Measurements from ENCODE around the gene PLPP4. TPM values are rescaled to one million over a fixed set of nuclear protein-coding genes. Genes with fewer than 3 reads are reported as not detected.

Gene PLPP4
- total RNA-seq, 1 donor = not detected

DNA sequence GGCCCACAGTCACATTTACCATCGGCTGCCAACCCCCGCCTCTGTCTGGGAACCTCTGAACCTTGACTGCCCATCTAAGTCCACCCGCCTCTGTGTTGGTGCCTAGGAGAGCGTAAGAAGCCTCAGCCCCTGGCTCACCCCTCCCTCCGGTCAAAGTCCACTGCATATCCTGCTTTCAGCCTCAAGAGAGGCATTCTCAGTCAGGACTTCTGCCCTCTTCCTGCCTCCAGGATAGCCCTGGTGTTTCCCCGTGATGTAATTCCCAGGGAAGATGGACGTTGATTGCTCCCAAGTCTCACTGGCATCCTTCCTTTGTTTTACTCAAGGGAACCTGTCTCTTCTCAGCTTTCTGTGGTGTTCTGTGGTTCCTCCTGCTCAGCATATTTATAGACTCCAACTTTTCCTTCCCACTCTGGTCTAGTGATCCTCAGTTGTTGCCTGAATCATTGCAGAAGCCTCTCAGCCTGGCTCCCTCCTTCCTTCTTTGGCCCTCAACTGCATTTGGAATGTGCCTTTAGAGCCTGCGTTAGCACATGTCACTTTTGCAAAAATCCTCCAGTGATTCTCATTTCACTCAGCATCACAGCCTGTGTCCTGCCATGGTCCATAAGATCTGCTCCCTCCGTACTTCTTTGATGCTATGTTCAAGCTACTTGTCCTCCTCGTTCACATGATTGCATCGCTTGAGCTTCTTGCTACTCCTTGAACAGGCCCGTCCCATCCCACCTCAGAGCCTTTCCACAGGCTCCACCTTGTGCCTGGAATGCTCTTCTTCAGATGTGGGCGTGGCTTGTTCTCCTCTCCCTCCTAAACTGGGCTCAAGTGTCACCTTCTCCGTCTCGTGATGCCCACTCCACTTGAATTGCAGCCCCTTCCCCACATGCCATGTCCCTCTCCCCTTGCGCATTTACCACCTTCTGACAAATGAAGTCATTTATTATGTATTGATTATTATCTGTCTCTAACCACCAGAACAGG lies 124.2 kb downstream of the PLPP4 start:
- H3K9me3 ChIP-seq (ENCODE audit: low read depth, low read length) = no peaks in the 10 kb centered on the region
- no peaks in the 10 kb centered on the region for H3K4me1 ChIP-seq (ENCODE audit: insufficient read depth, low read length)
- no peak overlapping the region for H3K4me3 ChIP-seq (ENCODE audit: low read length)
- H3K27me3 ChIP-seq (ENCODE audit: insufficient read depth, low read length) = no peaks in the 10 kb centered on the region

DNA sequence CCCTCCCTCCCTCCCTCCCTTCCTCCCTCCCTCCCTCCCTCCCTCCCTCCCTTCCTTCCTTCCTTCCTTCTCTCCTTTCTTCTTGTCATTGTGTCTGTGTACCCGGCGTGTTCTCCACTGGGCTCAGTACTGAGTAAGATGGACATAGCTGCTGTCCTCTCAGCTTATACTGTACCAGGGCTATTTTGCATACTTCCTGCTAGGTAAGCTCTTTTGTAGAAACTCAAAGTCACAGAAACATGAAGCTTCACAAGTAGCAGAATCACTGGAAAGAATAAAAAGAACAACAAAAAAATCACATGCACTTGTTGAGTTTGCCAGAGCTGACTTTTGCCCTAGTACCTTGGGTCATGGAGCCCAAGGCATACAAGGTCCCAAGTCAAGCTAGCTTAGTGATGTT lies 125.7 kb downstream of the PLPP4 start:
- Histone ChIP-seq H3K9me3 (ENCODE audit: low read depth, low read length) (no peaks in the 10 kb centered on the region), H3K4me3 (ENCODE audit: low read length) (no peak overlapping the region), H3K27me3 (ENCODE audit: insufficient read depth, low read length) (no peaks in the 10 kb centered on the region), H3K4me1 (ENCODE audit: insufficient read depth, low read length) (no peaks in the 10 kb centered on the region)

DNA sequence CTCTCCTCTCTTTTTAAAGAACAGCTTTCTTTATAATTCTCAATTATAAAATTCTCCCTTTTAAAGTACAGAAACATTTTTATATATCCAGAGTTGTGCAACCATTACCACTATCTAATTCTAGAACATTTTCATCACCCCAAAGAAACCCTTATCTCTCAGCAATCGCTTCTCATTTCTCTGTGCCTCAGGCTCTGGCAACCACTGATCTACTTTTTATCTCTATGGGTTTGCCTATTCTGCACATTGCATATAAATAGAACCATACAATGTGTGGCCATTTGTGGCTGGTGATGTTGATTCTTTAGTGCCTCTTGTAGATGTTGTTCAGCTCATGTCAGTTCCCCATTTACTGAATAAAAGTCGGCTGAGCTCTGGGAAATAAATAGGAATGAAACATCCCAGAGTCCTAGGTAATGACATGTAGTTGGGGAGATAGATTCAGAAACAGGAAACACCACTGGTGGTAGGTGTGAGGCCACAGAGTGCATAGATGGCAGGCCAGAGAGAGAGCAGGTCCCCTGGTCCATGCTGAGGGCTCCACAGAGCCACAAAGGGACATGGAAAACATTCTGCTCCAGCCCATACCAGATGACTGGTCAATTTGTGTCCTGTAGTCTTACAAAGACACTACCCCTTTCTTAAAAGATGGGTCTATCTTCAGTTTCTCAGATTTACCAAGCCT lies 126.5 kb downstream of the PLPP4 start:
- no peaks in the 10 kb centered on the region for H3K9me3 ChIP-seq (ENCODE audit: low read depth, low read length)
- H3K4me3 ChIP-seq (ENCODE audit: low read length) = no peak overlapping the region
- H3K27me3 ChIP-seq (ENCODE audit: insufficient read depth, low read length) = no peaks in the 10 kb centered on the region
- no peaks in the 10 kb centered on the region for H3K4me1 ChIP-seq (ENCODE audit: insufficient read depth, low read length)

GRCh38 chr10:120584786-120585185 lies 127.8 kb downstream of the PLPP4 start:
- Histone ChIP-seq H3K4me3 (ENCODE audit: low read length) (no peak overlapping the region), H3K9me3 (ENCODE audit: low read depth, low read length) (no peaks in the 10 kb centered on the region), H3K27me3 (ENCODE audit: insufficient read depth, low read length) (no peaks in the 10 kb centered on the region), H3K4me1 (ENCODE audit: insufficient read depth, low read length) (no peaks in the 10 kb centered on the region)

GRCh38 chr10:120586471-120586872 lies 129.4 kb downstream of the PLPP4 start:
- no peaks in the 10 kb centered on the region for H3K27me3 ChIP-seq (ENCODE audit: insufficient read depth, low read length)
- H3K4me3 ChIP-seq (ENCODE audit: low read length) = no peak overlapping the region
- no peaks in the 10 kb centered on the region for H3K4me1 ChIP-seq (ENCODE audit: insufficient read depth, low read length)
- no peaks in the 10 kb centered on the region for H3K9me3 ChIP-seq (ENCODE audit: low read depth, low read length)

DNA sequence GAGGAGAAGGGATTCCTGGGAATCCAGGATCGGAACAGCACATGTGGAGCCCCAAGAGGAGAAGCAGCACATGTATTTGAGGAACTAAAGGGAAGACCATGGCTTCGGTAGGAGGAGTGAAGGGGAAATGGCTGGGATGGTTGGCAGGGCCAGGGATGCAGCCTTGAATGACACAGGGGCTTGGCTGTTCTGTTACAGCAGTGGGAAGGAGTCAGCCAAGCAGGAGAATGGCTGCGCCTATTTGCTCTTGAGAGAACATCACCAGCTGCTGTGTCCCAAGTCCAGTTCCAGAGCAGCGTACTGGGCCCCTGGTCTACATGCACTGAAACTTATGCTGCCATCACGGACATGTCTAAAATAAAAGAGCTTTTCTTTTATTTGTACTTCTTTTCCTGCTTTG lies 130.0 kb downstream of the PLPP4 start:
- H3K4me1 ChIP-seq (ENCODE audit: insufficient read depth, low read length) = no peaks in the 10 kb centered on the region
- H3K4me3 ChIP-seq (ENCODE audit: low read length) = no peak overlapping the region
- no peaks in the 10 kb centered on the region for H3K27me3 ChIP-seq (ENCODE audit: insufficient read depth, low read length)
- H3K9me3 ChIP-seq (ENCODE audit: low read depth, low read length) = no peaks in the 10 kb centered on the region

DNA sequence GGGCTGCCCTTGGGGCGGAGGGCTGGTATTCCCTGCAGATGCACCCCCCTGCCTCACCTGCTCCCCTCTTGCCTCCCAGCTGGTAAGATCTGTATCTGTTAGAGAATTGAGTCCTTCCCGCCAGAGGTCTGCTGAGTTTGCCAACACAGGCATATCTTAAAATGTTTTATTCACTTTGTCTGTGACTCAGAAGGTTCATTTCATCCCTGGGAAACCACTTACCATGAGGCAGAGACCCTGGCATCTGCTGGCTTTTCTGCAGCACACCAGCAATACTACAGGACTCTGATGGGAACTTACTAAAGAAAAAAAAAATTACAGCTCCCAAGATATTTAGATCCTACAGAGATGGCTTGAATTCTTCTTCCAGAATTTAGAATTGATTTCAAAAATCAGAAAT lies 131.3 kb downstream of the PLPP4 start:
- no peak overlapping the region for H3K4me3 ChIP-seq (ENCODE audit: low read length)
- no peaks in the 10 kb centered on the region for H3K4me1 ChIP-seq (ENCODE audit: insufficient read depth, low read length)
- no peaks in the 10 kb centered on the region for H3K27me3 ChIP-seq (ENCODE audit: insufficient read depth, low read length)
- H3K9me3 ChIP-seq (ENCODE audit: low read depth, low read length) = no peaks in the 10 kb centered on the region

- Histone ChIP-seq H3K27me3 (ENCODE audit: insufficient read depth, low read length) (no peaks in the 10 kb centered on the region), H3K4me1 (ENCODE audit: insufficient read depth, low read length) (no peaks in the 10 kb centered on the region), H3K9me3 (ENCODE audit: low read depth, low read length) (no peaks in the 10 kb centered on the region), H3K4me3 (ENCODE audit: low read length) (no peak overlapping the region)
These were observed 136.7 kb downstream of the PLPP4 start for GRCh38 chr10:120593693-120594092.

- Histone ChIP-seq H3K4me1 (ENCODE audit: insufficient read depth, low read length) (peaks cover 2% of the 10 kb centered on the region), H3K9me3 (ENCODE audit: low read depth, low read length) (no peaks in the 10 kb centered on the region), H3K4me3 (ENCODE audit: low read length) (no peak overlapping the region), H3K27me3 (ENCODE audit: insufficient read depth, low read length) (no peaks in the 10 kb centered on the region)
These were observed 140.9 kb downstream of the PLPP4 start for GRCh38 chr10:120597902-120598301.

- Histone ChIP-seq H3K9me3 (ENCODE audit: low read depth, low read length) (no peaks in the 10 kb centered on the region), H3K4me1 (ENCODE audit: insufficient read depth, low read length) (peaks cover 2% of the 10 kb centered on the region), H3K27me3 (ENCODE audit: insufficient read depth, low read length) (no peaks in the 10 kb centered on the region), H3K4me3 (ENCODE audit: low read length) (no peak overlapping the region)
These were observed 141.4 kb downstream of the PLPP4 start for GRCh38 chr10:120598386-120598785.

- H3K9me3 ChIP-seq (ENCODE audit: low read depth, low read length) = no peaks in the 10 kb centered on the region
- peaks cover 2% of the 10 kb centered on the region for H3K4me1 ChIP-seq (ENCODE audit: insufficient read depth, low read length)
- no peak overlapping the region for H3K4me3 ChIP-seq (ENCODE audit: low read length)
- H3K27me3 ChIP-seq (ENCODE audit: insufficient read depth, low read length) = no peaks in the 10 kb centered on the region
These were observed 142.2 kb downstream of the PLPP4 start for GRCh38 chr10:120599200-120599724.

DNA sequence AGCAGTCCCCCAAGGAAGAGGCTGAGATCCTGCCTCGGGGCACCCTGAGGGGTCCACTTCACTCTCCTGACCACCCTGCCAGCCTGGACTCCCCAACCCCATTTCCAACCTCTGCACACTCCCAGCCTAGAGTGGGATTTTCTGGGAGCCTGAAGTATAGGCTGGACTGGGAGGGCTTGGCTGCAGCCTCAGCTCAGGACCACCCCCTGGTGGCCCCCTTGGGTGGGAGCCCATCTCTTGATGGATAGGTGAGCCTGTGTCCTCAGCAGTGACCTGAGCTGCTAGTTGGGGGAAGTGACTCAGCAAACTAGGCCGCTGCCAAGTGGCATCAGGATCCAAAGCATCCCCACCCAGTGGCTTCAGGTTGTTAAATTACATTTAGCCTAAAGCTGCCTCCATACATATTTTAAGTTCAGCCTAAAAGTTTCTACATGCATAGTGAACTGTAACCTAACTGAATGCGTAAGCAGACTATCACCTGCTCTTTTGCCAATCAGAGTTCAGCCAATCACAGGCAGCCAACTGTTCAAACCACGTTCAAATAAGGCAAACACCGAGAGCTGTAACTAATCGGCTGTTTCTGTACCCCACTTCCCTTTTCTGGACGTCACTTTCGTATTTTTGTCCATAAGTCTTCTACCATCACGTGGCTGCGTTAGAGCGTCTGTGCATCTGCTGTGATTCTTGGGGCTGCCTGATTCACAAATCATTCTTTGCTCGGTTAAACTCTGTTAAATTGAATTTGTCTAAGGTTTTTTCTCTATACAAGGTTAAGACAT lies 144.0 kb downstream of the PLPP4 start:
- Histone ChIP-seq H3K4me1 (ENCODE audit: insufficient read depth, low read length) (peaks cover 2% of the 10 kb centered on the region), H3K4me3 (ENCODE audit: low read length) (no peak overlapping the region), H3K9me3 (ENCODE audit: low read depth, low read length) (no peaks in the 10 kb centered on the region), H3K27me3 (ENCODE audit: insufficient read depth, low read length) (no peaks in the 10 kb centered on the region)

DNA sequence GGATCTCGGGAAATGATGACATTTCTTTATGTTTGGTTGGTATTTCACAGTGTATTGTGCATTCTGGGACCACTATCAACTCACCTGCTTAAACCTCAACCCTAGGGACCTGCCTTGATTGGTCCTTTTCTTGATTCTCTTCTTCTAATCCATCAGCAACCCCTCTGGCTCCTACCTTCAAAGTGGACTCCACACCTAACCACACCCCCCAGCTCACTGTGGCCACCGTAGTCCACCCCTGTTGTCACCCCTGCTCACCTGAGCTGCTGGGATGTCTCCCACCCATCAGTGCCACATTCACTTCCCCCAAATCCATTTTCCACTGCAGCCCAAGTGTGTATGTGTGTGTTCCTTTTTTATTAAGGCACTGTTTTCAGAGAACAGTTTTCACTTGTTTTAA lies 145.0 kb downstream of the PLPP4 start:
- Histone ChIP-seq H3K9me3 (ENCODE audit: low read depth, low read length) (no peaks in the 10 kb centered on the region), H3K4me3 (ENCODE audit: low read length) (no peak overlapping the region), H3K4me1 (ENCODE audit: insufficient read depth, low read length) (peaks cover 2% of the 10 kb centered on the region), H3K27me3 (ENCODE audit: insufficient read depth, low read length) (no peaks in the 10 kb centered on the region)

DNA sequence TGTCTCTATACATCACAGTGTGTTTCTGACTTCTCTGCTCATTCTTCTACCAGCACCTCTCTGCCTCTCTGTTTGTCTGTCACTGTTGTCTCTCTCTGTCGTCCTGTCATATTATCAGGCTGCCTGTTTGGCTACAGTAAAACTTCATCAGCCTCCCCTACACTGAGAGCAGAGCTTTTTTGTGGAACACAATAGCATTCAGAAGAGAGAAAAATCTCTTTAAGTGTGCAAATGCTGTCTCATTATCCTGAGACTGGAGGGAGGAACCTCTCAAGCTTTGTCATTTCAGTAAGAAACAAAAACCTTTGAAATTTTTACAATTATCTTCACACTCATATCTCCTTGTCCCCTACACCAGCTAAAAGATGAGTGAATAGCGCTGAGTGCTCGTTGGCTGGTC lies 148.4 kb downstream of the PLPP4 start:
- H3K9me3 ChIP-seq (ENCODE audit: low read depth, low read length) = no peaks in the 10 kb centered on the region
- H3K27me3 ChIP-seq (ENCODE audit: insufficient read depth, low read length) = no peaks in the 10 kb centered on the region
- no peak overlapping the region for H3K4me3 ChIP-seq (ENCODE audit: low read length)
- H3K4me1 ChIP-seq (ENCODE audit: insufficient read depth, low read length) = peaks cover 2% of the 10 kb centered on the region

All from mononuclear cell (primary cell).